ENCODE results near the gene DMRT2.

Gene DMRT2

GRCh38 chr9:1050125-1050895 is at the start of gene DMRT2:
Gene DMRT2 (plus strand): TSS chr9:1050357. CDS start chr9:1051614, 1,257 bp downstream.
- peak; percentile 67 to 70 for DNase-seq (ENCODE audit: low read depth in 2 of 2)

- no peak for DNase-seq (ENCODE audit: low read depth in 2 of 2)
Observed at GRCh38 chr9:1001838-1002237, 48.3 kb upstream of the DMRT2 start.

GRCh38 chr9:1002678-1003077 is 47.5 kb upstream of the DMRT2 start:
- no peak for DNase-seq (ENCODE audit: low read depth in 2 of 2)

GRCh38 chr9:1005043-1005667 is 45.0 kb upstream of the DMRT2 start:
- peak; percentile 10 for DNase-seq (ENCODE audit: low read depth in 2 of 2)

DNA sequence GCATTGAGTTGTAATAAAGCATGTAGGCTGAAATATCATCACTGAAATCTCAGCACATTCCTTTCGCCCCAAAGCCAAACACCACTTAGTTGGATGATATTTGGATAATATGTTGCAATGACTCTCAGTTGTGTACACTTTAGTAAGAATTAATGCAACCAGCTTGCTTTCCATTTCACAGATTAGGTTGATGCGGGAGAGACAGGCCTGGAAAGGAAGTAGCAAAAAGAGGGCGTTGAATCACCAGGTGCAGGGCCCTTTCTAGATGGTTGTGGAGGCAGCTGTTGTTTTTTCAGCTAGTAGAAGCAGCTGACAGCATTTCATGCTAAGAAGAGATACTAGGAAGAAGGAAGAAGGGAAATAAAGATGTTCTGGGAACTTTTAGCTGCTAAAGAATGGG is 42.8 kb upstream of the DMRT2 start:
- DNase-seq (ENCODE audit: low read depth in 2 of 2) = no peak

DNA sequence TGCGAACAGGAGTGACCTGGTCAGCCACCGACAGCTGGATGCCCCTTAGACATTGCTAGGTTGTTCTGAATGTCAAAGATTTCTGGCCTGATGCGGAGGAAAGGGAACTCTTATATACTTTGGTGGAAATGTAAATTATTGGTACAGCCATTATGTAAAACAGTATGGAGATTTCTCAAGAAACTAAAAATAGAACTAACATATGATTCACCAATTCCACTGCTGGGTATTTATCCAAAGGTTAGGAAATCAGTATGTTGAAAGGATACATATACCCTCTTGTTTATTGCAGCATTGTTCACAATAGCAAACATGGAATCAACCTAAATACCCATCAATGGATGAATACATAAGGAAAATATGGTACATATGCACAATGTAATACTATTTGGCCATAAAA is 41.9 kb upstream of the DMRT2 start:
- DNase-seq (ENCODE audit: low read depth in 2 of 2) = no peak

DNA sequence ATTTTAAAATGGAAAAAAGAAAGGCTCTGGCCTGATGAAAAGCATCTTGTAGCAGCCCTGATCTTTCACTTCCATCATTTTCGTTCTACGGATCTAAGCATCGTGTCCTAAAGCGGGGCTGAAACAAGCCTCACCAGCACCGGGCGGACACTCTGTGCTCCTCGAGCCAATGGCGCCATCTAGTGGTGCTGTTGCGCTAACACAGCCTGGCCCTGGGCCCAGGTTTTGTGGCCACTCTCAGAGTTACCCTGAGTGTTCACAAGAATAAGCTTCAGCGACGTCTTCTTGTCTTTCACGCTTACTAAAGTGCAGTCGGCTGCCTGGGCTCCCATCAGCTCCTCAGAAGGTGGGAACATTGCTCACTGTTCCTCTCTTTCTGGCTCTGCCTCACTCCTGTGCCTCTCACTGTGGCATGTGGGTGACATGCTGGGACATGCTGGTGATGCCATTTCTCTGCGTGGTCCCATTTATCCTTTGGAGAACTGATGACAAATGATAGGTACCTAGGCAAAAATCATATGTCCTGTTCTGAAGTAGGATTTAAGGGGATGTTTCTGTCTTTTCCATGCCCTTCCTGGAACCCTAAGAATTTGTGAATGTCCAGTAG is 41.0 kb upstream of the DMRT2 start:
- DNase-seq (ENCODE audit: low read depth in 2 of 2) = peak; percentile 27 to 44

DNA sequence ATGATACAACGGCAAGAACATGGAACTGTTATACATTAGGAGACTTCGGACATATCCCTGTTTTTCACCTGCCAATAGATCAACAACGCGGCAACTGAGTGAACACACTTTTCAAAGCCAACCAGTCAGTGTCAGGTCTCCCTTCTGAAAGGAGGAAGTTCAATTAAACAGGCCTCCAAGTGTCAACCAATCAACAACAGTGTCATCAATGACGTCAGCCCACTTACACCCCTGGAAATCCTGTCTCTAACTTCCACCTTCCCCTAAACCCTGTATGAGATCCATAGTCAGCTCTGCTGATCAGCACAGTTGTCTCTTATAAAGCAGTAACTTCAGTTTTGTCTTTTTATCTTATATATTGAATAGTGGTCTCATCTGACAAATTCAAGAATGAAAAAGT is 37.1 kb upstream of the DMRT2 start:
- no peak for DNase-seq (ENCODE audit: low read depth in 2 of 2)

GRCh38 chr9:1014225-1014624 is 35.9 kb upstream of the DMRT2 start:
- DNase-seq (ENCODE audit: low read depth in 2 of 2) = no peak

GRCh38 chr9:1014640-1015039 is 35.5 kb upstream of the DMRT2 start:
- DNase-seq (ENCODE audit: low read depth in 2 of 2) = no peak

DNA sequence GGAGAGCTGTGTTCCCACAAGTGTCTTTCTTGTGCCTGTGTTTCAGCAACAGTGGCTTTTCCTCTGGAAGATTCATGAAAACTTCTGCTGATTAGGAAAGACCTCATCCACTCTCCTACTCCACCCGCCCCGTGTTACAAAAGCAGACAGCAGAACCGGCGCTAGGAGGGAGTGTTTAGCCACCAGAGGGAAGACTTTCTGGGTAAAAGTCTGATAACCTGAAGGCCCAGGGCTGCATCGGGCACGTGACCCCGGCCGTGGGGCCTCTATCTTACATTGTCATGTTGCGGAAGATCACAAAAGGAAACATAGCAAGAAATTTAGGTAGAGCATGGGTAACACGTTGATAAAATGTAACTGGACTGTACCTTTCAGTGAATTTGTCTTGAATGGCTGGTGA is 32.0 kb upstream of the DMRT2 start:
- DNase-seq (ENCODE audit: low read depth in 2 of 2) = no peak

DNA sequence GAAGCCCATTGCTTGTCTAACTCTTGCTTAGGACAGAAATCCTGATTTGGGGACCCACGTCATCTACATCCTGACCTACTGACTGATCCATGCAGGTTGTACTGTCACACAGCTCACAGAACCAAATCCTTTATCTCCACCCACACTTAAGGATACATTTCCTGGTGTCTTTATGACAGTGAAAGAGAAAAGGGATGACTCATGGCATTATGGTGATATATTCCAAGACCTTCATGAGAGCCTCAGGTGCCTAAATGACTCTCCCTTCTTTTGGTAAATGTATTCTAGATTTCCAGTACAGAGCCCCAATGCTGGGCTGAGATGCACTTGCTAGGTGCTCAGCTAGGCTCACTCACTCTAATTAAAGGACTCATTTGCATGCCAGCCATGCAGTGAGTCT is 26.0 kb upstream of the DMRT2 start:
- no peak for DNase-seq (ENCODE audit: low read depth in 2 of 2)

- DNase-seq (ENCODE audit: low read depth in 2 of 2) = no peak
Observed at GRCh38 chr9:1025131-1025530, 25.0 kb upstream of the DMRT2 start.

DNA sequence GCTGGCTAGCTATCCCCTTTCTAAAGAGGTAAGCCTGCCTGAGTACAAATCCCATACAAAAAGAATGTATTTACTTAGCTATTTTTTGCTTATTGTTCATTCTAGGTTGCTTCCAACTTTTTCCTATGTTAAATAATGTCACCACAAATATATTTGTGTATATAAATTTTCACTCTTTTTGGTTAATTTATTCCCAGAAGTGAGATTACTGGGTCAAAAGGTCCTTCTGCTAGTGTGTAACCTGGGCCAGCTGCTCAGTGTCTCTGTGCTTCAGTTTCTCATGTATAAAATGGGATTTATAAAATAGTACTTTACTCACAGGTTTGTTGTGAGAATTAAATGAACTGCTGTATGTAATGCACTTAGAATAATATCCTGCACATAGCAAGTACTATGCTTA is 23.9 kb upstream of the DMRT2 start:
- DNase-seq (ENCODE audit: low read depth in 2 of 2) = no peak

GRCh38 chr9:1028501-1029190 is 21.5 kb upstream of the DMRT2 start:
- no peak for DNase-seq (ENCODE audit: low read depth in 2 of 2)

- DNase-seq (ENCODE audit: low read depth in 2 of 2) = no peak
Observed at GRCh38 chr9:1031951-1032601, 18.1 kb upstream of the DMRT2 start.

DNA sequence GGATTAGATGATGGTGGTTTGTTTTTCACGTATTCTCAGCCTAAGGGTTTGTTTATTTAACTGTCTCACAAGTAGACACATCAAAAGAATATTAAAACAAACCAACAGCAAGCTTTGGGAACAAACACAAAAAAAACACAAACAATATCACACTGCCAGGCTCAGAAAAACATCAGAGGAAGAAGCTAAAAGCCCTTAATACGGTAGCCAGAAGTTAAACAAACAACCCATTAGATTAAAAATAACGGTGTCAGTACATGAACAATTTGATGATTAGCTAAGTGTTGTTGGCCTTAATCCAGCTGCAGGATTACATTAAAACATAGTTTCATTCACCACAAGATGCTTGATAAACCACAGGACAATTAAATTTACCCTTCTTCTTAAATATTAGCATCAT is 15.9 kb upstream of the DMRT2 start:
- no peak for DNase-seq (ENCODE audit: low read depth in 2 of 2)

DNA sequence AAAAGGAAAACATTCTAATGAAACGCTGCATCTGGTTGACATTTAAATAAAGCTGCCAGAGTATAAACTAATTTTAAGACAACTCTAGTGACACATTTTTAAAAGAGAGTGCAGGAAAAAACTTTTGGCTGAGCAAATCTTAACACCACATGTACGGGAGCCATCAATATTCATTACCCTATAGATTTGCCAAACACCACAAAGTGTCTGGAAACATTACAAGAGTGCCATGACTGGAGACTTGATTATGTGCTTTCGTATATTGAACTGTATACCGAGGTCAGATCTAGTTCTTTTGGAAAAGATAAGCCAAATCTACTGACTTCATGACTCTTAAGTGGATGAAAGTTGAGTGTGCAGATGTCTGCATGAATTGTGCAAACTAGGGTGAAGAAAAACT is 10.6 kb upstream of the DMRT2 start:
- DNase-seq (ENCODE audit: low read depth in 2 of 2) = no peak

GRCh38 chr9:1042466-1042865 is 7.7 kb upstream of the DMRT2 start:
- no peak for DNase-seq (ENCODE audit: low read depth in 2 of 2)

- no peak for DNase-seq (ENCODE audit: low read depth in 2 of 2)
Observed at GRCh38 chr9:1044643-1045042, 5.5 kb upstream of the DMRT2 start.

GRCh38 chr9:1046639-1047572 is 3.3 kb upstream of the DMRT2 start:
- no peak for DNase-seq (ENCODE audit: low read depth in 2 of 2)

Measured in fibroblast of skin of left biceps (primary cell).